AG10803 (cell line): ENCODE measurements around the gene GAD1.

Experiments used
- DNase-seq: peaks from one replicate; pipeline ENCODE4 v3.0.0; 2010; ENCODE audit warnings: low read depth
- H3K4me3 ChIP-seq: 2 replicates; pipeline ENCODE4 v1.5.1; 2011; ENCODE audit warnings: mild to moderate bottlenecking, low read length, control low read depth
- TF ChIP-seq, protein P1 (sequence below): conservative IDR thresholded peaks from 2 replicates; pipeline ENCODE4 v1.5.1; 2011; ENCODE audit warnings: mild to moderate bottlenecking, low read length, control low read depth, inconsistent platforms

The GAD1 gene

DNA sequence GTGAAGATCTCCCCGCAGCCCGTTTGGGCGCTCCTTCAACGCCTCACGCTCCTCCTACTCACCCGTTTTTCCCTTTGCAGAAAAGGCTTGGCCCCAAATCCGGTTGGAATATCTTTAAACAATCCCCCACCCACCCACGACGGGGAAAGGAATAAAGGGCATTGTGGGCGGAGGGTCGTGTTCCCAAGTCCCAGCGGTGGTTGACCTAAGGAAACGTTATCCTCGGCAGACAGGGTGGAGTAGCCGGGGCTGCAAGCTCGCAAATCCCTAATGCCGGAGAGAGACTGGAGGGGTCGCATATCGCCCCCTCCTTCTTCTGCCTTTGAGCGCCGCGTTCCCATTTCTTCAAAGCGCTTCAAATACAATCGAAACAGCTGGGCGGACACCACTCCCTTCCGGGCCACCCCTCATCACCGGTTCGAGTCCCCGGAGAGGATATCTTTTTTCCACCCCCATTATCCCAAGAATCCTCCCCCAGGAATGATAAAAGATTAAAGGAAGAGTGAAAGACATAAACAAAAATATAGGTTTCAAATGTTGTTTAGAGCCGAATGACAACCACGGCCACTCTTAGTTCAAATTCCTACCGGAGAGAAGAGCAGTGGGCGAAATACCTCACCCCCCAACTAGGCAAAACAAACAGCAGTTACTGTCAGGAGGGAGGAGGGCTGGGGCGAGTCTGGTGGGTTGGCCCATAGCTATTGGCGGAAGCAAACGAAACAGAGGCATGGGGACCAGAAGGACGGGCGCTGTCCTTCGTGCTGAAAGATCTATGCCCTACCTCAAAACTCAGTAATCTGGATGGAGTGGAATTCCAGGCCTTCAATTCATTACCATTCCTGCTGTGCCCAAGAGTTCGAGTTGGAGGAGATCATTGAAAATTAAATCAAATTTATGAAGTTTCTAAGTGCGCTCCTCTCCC is 2.8 kb upstream of the GAD1 start:
- TF ChIP-seq, protein P1, sequence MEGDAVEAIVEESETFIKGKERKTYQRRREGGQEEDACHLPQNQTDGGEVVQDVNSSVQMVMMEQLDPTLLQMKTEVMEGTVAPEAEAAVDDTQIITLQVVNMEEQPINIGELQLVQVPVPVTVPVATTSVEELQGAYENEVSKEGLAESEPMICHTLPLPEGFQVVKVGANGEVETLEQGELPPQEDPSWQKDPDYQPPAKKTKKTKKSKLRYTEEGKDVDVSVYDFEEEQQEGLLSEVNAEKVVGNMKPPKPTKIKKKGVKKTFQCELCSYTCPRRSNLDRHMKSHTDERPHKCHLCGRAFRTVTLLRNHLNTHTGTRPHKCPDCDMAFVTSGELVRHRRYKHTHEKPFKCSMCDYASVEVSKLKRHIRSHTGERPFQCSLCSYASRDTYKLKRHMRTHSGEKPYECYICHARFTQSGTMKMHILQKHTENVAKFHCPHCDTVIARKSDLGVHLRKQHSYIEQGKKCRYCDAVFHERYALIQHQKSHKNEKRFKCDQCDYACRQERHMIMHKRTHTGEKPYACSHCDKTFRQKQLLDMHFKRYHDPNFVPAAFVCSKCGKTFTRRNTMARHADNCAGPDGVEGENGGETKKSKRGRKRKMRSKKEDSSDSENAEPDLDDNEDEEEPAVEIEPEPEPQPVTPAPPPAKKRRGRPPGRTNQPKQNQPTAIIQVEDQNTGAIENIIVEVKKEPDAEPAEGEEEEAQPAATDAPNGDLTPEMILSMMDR, result no peak
- no peak overlapping the region for H3K4me3 ChIP-seq
- DNase-seq, result peak; percentile 49

GRCh38 chr2:170814533-170815230 is 2.0 kb upstream of the GAD1 start:
- no peak overlapping the region for H3K4me3 ChIP-seq
- TF ChIP-seq, protein P1, result no peak
- DNase-seq, result no peak

GRCh38 chr2:170815311-170815710 is 1.4 kb upstream of the GAD1 start:
- TF ChIP-seq, protein P1, result no peak
- no peak overlapping the region for H3K4me3 ChIP-seq
- DNase-seq, result no peak

- DNase-seq, result peak; percentile 24
- H3K4me3 ChIP-seq, result peak overlapping the region; percentile 72
- TF ChIP-seq, protein P1, result peak; percentile 68
Measured at GRCh38 chr2:170815746-170816503, 762 bp upstream of the GAD1 start.

DNA sequence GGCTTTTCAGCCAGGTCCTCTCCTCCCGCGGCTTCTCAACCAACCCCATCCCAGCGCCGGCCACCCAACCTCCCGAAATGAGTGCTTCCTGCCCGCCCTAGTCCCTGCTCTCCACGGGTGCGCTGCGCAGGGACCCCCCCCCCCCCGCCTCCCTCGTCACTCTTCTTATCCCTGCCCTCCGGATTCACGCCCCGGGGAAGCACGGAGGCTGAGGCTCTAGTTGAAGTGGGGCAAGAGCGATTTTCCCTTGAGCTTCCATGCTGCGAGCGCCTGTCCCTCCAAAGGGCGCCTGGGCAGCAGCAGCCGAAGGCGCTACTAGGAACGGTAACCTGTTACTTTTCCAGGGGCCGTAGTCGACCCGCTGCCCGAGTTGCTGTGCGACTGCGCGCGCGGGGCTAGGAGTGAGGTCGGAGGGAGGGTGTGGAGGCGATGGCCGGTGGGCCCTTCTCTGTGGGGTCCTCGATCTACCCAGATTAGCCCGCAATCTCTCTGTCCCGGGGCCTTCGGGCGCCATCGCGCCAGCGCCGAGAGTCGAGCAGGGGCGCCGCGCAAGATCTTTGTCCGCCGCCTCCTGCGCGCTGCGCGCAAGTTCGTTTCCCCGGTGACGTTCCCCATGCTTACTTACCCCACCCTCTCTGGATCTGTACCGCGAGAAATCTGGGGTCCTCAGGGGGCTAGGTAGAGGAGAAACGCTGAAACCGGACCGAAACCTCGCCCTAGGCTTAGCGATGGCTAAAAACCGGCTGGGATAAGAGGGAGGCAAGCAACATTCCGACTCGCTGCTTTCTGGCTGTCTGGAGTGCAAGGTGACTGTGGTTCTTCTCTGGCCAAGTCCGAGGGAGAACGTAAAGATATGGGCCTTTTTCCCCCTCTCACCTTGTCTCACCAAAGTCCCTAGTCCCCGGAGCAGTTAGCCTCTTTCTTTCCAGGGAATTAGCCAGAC is 677 bp downstream of the GAD1 start:
- DNase-seq, result peak; percentile 33
- TF ChIP-seq, protein P1, result no peak
- peak overlapping the region; percentile 72 for H3K4me3 ChIP-seq
